NCI-H774 (cell line): ENCODE results near the gene CASP9.

Source experiments
- DNase-seq: peaks from one replicate; lab custom pipeline; 2025; lab: John Stamatoyannopoulos, UW

Gene CASP9

DNA sequence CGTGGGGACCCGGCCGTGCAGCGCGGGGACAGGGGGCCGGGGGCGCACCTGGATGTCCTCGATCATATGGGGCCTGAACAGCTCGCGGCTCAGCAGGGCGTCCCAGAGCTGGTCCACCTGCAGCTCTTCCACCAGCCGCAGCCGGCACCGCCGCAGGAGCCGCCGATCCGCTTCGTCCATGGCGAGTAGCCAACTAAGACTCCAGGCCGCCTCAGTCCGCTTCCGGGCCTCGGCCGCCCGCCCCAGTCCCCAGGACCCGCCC, at the start of gene CASP9:
Gene CASP9, minus strand, starts transcription at position 195 of the 262 bp plus-strand sequence. Its CDS starts 15 bp downstream, at position 180.
- DNase-seq, result no peak

GRCh38 chr1:15573477-15573876, 49.5 kb upstream of the CASP9 start:
- no peak for DNase-seq

- DNase-seq, result no peak
Observed at GRCh38 chr1:15571266-15571665, 47.3 kb upstream of the CASP9 start.

DNA sequence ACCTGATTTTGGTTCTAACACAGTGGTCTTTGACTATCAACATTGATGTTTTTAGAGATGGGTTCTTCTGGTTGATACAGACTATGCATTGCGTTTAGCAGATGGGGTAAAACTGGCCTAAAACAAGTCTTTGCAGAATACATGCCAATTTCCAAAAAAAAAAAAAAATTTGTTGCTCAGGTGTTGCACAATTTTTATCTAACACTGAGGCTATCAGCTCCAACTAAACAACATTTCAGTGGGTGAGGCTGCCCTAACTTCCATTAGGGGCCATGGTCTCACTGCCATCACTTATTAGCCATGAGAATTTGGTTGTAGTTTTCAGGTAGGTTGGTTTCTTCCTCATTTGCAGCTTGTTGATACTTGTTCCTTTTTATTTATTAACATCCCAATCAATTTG, 46.8 kb upstream of the CASP9 start:
- DNase-seq, result no peak

GRCh38 chr1:15568387-15569073, 44.5 kb upstream of the CASP9 start:
- DNase-seq, result no peak

DNA sequence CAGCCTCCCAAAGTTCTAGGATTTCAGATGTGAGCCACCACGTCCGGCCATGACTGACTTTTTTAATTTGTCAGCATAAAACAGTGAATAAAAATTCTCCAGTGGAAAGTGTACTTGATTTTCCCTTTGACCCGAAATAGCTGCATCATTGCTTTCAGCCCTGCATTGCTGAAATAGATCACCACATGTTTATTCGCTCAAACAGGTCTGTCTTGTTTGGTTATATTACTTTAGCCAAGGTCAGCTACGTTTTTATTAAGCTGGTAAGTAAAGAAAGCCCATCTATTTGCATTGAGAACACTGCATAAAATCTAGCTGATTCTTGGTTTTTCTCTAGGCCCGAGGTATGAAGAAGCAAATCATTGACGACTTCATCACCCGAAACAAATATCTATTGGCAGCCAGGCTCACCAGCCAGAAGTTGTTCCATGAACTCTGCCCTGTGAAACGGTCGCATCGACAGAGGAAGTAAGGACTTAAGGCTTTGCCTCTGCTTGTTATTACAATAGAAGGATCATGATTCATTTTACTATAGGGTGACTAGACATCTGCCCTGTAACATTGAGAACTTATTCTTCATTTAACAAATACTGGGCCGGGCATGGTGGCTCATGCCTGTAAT, 35.3 kb upstream of the CASP9 start:
- DNase-seq, result no peak

DNA sequence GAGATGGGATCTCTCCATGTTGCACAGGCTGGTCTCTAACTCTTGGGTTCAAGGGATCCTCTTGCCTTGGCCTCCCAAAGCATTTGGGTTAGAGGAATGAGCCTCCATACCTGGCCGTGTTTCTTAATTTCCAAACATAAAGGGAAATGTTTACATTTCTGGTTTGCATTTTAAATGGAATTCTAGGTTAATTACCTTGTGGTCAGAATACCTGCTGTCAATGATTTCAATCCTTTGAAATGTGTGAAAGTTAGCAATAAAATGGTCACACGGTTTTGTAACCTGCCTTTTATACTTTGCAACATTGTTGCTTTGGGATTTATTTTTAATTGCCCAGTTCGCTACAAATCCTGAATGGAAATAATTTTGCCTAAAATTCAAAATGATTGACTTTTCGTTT, 34.5 kb upstream of the CASP9 start:
- no peak for DNase-seq

DNA sequence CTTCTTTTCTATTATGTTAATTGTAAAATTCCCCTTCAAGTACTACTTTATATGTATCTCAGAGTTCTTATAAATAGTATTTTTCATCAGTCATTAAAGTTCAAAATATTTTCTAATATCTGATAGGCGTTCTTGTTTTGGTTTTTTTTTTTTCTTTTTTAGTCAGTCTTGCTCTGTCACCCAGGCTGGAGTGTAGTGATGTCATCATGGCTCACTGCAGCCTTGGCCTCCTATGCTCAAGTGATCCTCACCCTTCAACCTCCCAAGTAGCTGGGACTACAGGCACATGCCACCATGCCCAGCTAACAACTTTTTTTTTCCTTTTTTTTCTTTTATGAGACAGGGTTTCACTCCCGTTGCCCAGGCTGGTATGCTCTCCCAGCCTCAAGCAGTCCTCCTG, 33.6 kb upstream of the CASP9 start:
- DNase-seq, result no peak

DNA sequence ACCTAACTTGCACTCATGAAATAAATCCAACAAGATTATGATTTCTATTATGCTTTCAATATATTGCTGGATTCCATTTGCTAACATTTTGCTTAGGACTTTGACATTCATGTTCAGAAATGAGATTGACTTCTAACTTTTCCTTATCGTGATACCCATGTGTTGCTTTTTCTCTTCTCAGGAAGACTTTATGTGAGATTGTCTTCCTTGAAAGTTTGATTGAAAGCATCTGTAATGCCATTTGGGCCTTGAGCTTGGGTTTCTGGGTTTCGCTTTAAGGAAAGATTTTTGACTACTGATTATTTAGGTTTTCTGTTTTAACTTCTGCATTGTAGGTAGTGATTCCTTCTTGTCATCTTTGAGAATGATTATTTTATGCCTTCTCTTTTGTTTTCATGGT, 33.0 kb upstream of the CASP9 start:
- no peak for DNase-seq

GRCh38 chr1:15550573-15550972, 26.6 kb upstream of the CASP9 start:
- DNase-seq, result no peak

DNA sequence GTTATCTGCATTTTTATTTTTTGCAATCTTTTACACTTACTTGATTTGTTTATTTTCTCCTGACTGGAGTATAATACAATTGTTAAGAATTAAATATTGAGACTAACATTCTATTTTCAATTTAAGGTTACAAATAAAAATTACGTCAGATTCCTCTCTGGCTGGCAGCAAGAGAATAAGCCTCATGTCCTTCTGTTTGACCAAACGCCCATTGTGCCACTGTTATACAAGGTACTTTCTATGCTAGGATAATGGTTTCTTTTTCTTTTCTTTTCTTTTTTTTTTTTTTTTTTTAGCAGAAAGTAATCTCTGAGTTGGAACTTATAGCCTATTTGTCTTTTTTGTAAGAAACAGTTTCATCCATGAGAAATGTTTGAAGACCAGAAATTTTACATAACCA, 22.6 kb upstream of the CASP9 start:
- no peak for DNase-seq

- DNase-seq, result no peak
Observed at GRCh38 chr1:15543589-15544568, 19.9 kb upstream of the CASP9 start.

- DNase-seq, result no peak
Observed at GRCh38 chr1:15543251-15543588, 19.2 kb upstream of the CASP9 start.

DNA sequence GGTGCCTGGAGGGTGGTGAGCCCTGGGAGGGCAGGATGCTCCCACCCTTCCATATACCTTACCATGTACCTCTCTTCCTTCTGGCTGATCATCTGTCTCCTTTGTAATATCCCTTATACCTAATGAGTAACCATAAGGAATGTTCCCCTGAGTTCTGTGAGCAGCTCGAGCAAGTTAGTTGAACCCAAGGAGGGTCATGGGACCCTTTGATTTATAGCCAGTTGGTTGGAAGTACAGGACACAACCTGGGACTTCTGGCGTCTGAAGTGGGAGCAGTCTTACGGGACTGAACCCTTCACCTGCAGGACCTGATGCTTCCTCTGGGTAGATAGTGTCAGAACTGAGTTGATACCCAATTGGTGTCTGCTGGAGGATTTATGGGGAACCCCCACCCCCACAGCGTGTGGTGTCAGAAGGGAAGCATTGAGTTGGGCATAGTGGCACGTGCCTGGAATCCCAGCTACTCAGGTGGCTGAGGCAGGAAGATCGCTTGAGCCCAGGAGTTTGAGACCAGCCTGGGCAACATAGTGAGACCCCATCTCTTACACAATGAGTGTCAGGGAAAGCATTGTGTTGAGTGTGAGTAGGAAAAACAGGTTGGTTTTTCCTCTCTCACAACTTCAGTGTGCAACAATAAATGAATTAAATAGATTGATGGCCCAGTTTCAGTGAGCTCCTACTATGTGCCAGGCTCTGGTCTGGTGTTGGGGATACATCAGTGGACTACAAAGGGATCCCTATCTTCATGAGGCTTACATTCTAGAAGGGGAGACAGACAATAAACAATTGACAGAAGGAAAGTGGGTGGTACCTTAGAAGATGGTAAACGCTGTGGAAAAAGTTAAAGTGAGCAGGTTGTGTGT, 18.6 kb upstream of the CASP9 start:
- DNase-seq, result no peak

GRCh38 chr1:15541231-15541792, 17.3 kb upstream of the CASP9 start:
- DNase-seq, result no peak

DNA sequence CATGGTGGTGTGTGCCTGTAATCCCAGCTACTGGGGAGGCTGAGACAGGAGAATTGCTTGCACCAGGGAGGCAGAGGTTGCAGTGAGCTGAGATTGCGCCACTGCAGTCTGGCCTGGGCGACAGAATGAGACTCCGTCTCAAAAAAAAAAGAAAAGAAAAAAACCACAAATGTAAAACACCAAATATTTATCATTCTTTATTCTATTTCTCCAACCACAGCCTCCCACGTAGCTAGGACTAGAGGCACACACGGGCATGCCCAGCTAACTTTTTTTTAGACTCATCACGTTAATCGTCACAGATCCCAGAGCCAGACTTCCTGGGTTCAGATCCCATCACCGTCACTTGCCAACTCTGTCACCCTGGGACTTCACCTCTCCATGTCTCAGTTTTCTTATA, 16.2 kb upstream of the CASP9 start:
- DNase-seq, result no peak

GRCh38 chr1:15538771-15539170, 14.8 kb upstream of the CASP9 start:
- no peak for DNase-seq

DNA sequence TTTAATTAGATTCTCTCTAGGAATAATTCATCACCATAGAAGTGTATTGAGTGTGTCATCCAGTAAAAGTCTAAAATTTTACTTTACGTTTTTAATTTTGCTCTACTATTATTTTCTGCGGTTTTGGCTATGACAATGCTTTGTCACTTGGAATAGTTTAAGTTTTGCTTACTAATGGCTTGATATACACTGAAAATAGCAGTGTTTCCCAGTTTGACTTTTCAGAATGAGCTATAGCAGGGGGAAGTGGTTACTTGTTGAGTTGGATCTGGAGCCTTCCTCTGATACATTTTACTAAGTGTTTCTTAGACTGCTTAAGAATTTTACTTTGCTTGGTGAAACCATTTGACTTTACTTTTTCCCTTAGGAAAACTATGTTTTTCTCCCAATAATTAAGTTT, 7.7 kb upstream of the CASP9 start:
- no peak for DNase-seq

DNA sequence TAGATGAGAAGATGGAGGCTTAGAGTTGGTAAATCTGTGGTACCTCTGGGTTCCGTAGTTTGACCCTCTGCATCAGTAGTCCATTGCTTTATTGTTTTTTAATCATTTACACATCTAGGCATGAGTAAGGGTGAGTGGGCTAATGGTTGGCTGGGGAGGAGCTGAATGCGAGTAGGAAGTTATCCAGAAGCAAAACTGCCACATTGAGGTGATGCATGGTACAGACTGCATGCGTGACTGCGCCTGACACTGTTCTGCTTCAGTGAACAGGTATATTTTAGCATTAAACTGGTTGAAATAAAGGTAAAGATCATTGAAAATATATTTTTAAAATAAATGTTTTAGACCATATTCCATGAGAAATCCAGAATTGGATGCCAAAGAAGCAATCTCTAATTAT, 7.0 kb upstream of the CASP9 start:
- no peak for DNase-seq

- DNase-seq, result peak; percentile 94
Observed at GRCh38 chr1:15526490-15527339, 2.7 kb upstream of the CASP9 start, which contains the start of gene DNAJC16. TSS of gene DNAJC16 (plus strand) at chr1:15526848. CDS start at chr1:15529106, 2,258 bp downstream.

DNA sequence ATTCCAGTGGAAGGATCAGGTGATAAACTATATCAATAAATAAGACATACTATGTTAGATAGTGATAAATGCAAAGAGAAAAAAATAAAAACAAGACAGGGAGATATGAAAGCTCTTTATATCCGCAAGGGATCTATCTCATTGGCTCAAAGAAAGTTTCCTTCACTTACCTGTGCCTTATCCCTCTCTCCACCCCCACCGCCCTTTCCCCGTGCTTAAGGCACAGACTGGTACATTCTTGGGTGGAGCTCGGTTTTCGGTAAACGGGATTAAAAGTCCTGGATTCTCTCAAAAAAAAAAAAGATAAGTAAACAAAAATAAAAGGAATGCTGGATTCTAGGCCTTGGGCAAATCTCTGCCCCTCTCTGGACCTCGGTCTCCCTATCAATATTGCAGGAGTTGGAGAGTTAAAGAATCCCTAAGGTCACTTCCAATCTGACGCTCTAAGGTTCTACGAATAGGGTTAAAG, 2.0 kb upstream of the CASP9 start:
- no peak for DNase-seq
